ENCODE results near the gene PADI6. TPM values are rescaled to one million over a fixed set of nuclear protein-coding genes. Genes with fewer than 3 reads are reported as not detected.
"Not testable (repeated sequence)": the region's sequence is repeated elsewhere in the genome, so short reads cannot be mapped to it uniquely, and the experiment has no call there.

The PADI6 gene
- total RNA-seq, 2 donors from 2014 or later: 0.12 TPM; not detected in 1

DNA sequence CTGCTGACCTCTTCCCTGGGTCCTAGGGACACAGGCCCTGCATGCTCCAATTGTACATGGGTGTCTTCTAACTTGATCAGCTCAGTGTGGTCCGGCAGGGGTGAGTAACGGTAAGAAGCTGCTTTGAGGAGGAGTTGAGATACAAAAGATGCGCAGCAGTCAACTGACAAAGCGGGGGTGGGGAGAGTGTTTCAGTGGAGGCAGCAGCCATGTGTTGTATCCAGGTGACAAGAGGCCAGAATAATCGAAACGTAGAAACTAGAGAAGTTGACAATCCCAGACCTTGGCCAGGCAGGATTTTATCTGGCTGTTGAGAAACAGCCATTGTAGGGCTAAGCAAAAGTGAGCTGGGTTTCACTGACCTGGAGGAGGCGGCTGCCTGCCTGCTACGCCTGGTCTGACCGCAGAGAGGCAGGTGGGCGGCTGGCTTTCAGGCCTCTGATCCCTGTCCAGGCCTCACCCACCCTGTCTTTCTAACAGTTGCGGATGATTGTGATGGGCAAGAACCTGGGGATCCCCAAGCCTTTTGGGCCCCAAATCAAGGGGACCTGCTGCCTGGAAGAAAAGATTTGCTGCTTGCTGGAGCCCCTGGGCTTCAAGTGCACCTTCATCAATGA lies 28.8 kb downstream of the PADI6 start:
- no peak overlapping the region for H3K27ac Mint-ChIP-seq
- ATAC-seq: no peak
- H3K27me3 Mint-ChIP-seq: peaks cover 3% of the 10 kb centered on the region

DNA sequence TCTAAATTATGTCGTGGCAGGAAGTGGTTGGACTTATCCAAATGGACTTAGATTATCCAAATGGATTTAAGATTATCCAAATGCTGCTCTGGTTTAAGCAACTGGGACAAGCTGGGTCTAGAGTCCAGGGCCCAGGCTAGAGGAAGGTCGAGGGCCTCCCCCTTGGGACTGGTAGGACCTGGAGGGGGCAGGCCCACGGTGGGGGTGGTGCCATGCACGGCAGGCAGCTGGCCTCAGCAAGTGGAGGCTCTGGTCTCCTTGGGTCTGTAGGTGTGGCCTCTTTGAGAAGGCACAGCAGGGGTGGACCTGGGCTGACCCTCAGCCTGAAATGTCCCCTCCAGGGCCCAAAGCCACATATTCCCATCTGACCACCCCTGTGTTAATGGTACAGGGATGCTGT lies 29.8 kb downstream of the PADI6 start:
- DNase-seq (no peak), ATAC-seq (no peak)
- no peaks in the 10 kb centered on the region for H3K9me3 ChIP-seq (ENCODE audit: control insufficient read depth, low read length, poor library complexity, severe bottlenecking)
- Mint-ChIP-seq H3K36me3 (ENCODE audit: low read depth) (peaks cover 1% of the 10 kb centered on the region), H3K27ac (no peak overlapping the region), H3K27me3 (no peaks in the 10 kb centered on the region), H3K4me1 (peaks cover 4% of the 10 kb centered on the region), H3K4me3 (no peak overlapping the region)

More for the DNA sequence above, 28.8 kb downstream of the PADI6 start:
- no peaks in the 10 kb centered on the region for H3K36me3 Mint-ChIP-seq (ENCODE audit: low read depth)
- no peaks in the 10 kb centered on the region for H3K9me3 ChIP-seq (ENCODE audit: control insufficient read depth, low read length, poor library complexity, severe bottlenecking)
- H3K4me3 Mint-ChIP-seq: no peak overlapping the region
- peaks cover 2% of the 10 kb centered on the region for H3K4me1 Mint-ChIP-seq
- no peak for DNase-seq

DNA sequence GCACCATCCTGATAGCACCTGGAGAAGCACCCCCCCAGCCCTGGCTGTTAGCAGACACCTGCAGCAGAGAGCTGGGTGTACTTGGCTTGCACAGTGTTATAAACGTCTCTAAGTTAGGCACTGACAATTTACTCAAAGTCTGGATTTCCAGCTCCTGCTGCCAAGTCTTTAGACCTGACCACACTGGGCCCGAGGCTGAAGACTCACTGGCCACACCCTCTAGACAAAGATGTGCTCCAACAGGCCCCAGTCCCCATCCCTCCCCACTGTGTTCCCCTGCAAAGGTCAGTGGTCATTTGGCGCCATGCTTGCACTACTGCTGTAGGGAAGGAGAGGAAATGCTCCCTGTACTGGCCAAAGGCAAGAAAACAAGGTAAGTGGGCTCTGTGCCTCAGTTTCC lies 31.1 kb downstream of the PADI6 start:
- Mint-ChIP-seq H3K27ac (no peak overlapping the region), H3K4me1 (peaks cover 5% of the 10 kb centered on the region), H3K36me3 (ENCODE audit: low read depth) (peaks cover 3% of the 10 kb centered on the region), H3K27me3 (no peaks in the 10 kb centered on the region), H3K4me3 (no peak overlapping the region)
- no peaks in the 10 kb centered on the region for H3K9me3 ChIP-seq (ENCODE audit: control insufficient read depth, low read length, poor library complexity, severe bottlenecking)
- ATAC-seq (no peak), DNase-seq (no peak)

DNA sequence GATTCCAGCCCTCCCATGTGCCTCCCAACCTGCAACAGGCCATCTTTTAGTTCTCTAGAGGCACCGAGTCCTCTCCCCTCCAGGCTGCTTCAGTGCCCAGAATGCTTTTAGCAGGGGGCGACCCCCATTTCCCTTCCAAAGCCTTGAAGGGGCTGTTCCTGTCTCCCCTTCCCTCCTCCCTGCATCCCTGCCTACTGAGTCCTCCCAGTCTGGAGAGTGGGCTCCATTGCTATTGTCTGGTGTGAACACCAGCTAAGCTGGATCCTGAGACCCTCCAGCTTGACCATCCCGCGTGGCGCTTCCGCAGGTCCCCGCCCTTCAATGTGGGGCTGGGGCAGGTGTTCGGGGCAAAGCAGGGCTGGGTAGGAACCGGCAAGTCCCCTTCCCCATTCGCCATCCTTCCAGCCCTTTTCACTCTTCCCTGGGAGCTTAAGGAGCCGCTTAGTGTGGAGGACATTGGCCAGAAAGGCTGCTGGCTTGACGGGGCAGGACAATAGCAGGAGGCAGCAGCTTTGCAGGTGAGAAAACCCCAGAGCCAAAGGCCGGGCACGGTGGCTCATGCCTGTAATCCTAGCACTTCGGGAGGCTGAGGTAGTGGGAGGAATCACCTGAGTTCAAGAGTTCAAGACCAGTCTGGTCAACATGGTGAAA lies 32.2 kb downstream of the PADI6 start:
- Mint-ChIP-seq H3K36me3 (ENCODE audit: low read depth) (peaks cover 3% of the 10 kb centered on the region), H3K27ac (no peak overlapping the region), H3K27me3 (no peaks in the 10 kb centered on the region), H3K4me1 (peaks cover 5% of the 10 kb centered on the region), H3K4me3 (no peak overlapping the region)
- DNase-seq: no peak
- no peaks in the 10 kb centered on the region for H3K9me3 ChIP-seq (ENCODE audit: control insufficient read depth, low read length, poor library complexity, severe bottlenecking)
- no peak for ATAC-seq

DNA sequence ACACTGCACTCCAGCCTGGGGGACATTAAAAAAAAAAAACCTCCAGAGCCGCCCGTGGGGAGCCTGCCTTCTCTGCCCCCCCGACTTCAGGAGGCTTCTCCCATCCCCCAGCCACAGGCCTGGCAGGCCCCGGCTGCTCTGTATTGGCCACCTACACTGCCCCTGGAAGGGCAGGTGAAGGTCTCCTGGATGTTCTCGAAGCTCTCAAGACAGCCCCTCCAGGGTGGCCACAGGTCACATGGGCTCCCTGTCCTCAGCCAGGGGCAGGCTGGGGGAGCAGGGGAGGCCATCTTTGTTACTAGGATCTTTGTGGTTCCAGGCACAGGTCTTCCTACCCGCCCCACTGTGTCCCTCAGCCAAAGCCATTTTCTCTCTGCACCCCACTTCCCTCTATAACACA lies 32.8 kb downstream of the PADI6 start:
- H3K27ac Mint-ChIP-seq: no peak overlapping the region
- H3K4me3 Mint-ChIP-seq: no peak overlapping the region
- H3K36me3 Mint-ChIP-seq (ENCODE audit: low read depth): peaks cover 3% of the 10 kb centered on the region

DNA sequence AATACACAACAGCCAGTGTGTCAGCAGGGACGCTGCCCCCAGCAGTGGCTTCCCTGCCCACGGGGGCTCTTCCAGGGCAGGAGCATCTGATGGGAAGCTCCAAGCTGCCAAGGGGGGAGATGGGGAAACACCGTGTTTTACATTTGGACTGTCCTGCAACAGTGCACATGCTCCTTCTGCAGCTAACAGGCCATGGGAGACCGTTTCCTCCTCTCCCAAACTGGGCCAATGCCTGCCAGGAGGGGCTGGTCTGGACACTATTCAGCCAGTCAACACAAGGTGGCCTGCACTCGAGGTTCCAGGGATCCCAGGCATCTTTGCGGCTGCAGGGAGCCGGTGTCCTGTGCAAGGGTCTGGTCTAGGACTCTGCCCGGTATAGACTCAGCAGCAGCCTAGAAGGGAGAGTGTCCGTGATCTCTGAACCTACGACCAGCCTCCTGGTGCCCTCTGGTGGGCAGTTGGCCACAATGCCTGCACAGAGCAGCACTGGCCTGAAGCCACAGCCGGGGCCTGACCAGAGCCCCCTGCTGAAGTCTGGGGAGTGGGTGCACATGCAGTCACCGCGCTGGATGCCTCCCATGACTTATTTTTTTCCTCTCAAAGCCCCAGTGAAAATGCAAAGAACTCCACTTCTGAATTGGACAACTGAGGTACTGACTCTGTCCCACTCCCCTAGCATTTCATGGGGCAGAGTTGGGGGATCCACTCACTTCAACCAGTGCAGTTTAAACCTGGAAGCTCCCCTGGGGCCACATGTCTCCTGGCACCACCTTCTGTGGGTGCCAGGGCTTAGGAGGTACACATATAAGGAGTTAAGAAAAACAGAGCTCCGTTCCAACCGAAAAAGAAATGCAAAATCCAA lies 34.1 kb downstream of the PADI6 start:
- H3K27ac Mint-ChIP-seq: peak overlapping the region; percentile 43
- peak overlapping the region; percentile 7 for H3K4me3 Mint-ChIP-seq

More for the DNA sequence above, 32.8 kb downstream of the PADI6 start:
- DNase-seq: no peak
- peaks cover 5% of the 10 kb centered on the region for H3K4me1 Mint-ChIP-seq
- no peaks in the 10 kb centered on the region for H3K27me3 Mint-ChIP-seq
- ATAC-seq: no peak
- no peaks in the 10 kb centered on the region for H3K9me3 ChIP-seq (ENCODE audit: control insufficient read depth, low read length, poor library complexity, severe bottlenecking)

DNA sequence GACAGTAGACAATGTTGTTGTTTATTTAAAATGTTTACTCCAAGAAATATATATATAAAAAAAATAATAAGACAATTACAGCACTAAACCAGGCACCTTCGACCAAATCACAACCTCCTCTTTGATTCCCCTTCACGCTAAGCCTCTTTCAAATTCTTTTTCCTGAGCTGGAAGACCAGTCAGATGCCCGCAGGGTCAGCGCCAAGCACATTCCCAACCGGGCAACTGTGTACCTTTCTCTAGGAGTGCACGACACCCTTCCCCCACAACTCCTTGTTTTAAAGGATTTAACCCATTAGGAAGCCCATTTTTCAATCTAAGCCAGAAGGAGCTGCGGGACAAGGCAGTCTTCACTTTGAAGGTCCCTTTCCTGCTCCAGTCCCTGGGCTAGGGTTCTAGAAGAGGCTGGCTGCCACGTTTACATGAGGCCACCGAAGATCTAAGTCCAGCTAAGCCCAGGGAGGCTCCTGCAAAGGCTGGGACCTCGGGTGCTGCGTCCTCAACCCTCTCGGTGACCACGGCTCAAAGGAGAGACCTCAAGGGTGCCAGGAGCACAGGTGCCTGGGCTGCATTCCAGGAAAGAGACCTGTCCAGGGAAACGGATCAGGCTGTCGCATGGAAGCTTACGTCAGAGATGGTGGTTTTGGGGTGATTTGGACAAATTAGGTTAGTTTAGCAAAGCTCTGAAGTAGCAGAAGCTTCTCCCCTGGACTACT lies 34.9 kb downstream of the PADI6 start:
- H3K9me3 ChIP-seq (ENCODE audit: control insufficient read depth, low read length, poor library complexity, severe bottlenecking); H3K4me3 Mint-ChIP-seq; ATAC-seq; H3K36me3 Mint-ChIP-seq (ENCODE audit: low read depth); DNase-seq; H3K27me3 Mint-ChIP-seq; H3K27ac Mint-ChIP-seq: not testable (repeated sequence)
- peaks cover 10% of the 10 kb centered on the region for H3K4me1 Mint-ChIP-seq

More for the DNA sequence above, 34.1 kb downstream of the PADI6 start:
- ATAC-seq (peak; percentile 81), DNase-seq (peak in 1 of 3 donors; percentile 24)
- H3K36me3 Mint-ChIP-seq (ENCODE audit: low read depth): peaks cover 3% of the 10 kb centered on the region
- H3K4me1 Mint-ChIP-seq: peaks cover 7% of the 10 kb centered on the region
- no peaks in the 10 kb centered on the region for H3K27me3 Mint-ChIP-seq
- no peaks in the 10 kb centered on the region for H3K9me3 ChIP-seq (ENCODE audit: control insufficient read depth, low read length, poor library complexity, severe bottlenecking)

DNA sequence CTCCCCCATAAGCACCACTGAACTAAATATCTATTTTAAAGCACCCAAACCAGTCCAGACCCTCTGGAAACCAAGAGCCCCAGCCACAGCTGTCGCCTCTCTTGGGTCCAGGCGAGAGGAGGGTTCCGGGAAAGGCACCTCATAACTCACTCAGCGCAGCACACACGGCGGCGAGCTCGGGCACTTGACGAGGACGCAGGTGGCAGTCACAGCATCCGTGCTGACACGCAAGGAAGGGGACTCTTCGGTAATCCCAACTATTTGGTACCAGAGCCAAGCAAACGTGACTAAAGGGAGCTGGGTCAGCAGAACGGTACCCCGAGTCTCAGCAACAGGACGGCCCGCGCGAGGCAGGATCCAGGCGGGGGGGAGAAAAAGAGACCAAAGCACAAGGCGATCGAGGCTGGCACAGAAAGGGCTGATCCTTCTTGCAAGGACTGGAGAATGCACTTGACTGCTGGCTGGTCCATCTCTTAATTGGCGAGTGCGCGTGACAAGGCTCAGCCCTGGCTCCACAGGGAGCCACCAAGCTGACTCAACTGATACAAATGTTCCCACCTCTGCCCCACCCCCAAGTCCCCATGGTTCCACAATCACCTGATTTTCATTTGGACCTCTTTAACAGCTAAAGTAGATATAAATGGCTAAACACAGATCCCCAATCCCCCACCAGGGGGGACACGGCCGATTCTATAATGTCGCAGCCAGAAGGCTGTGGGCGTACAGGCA lies 36.0 kb downstream of the PADI6 start:
- H3K27ac Mint-ChIP-seq; H3K36me3 Mint-ChIP-seq (ENCODE audit: low read depth); H3K9me3 ChIP-seq (ENCODE audit: control insufficient read depth, low read length, poor library complexity, severe bottlenecking); H3K4me3 Mint-ChIP-seq; DNase-seq; H3K27me3 Mint-ChIP-seq; ATAC-seq: not testable (repeated sequence)
- H3K4me1 Mint-ChIP-seq: peaks cover 10% of the 10 kb centered on the region

DNA sequence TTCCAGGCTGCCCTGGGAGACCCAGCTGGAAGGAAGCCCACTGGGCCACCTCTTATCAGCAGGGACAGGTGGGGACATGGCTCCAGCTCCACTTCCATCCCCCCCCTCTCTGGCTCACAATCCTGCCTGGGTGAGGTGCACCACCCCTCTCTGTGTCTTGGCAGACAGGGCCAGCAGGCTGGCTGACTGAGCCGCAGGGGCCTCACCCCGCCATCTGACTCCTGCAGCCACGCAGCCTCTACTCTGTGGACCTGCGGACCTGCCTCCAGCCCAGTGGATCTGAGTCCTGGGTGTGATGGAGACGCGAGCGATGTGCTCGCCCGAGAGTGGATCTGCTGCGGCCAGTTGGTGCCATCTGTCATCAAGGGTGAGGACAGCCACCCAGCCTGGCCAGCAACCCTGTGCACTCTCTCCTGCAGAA lies 37.4 kb downstream of the PADI6 start:
- no peak for DNase-seq
- H3K9me3 ChIP-seq (ENCODE audit: control insufficient read depth, low read length, poor library complexity, severe bottlenecking): no peaks in the 10 kb centered on the region
- H3K27ac Mint-ChIP-seq: no peak overlapping the region
- ATAC-seq: no peak
- peaks cover 9% of the 10 kb centered on the region for H3K36me3 Mint-ChIP-seq (ENCODE audit: low read depth)
- H3K27me3 Mint-ChIP-seq: no peaks in the 10 kb centered on the region
- H3K4me3 Mint-ChIP-seq: no peak overlapping the region
- peaks cover 10% of the 10 kb centered on the region for H3K4me1 Mint-ChIP-seq

DNA sequence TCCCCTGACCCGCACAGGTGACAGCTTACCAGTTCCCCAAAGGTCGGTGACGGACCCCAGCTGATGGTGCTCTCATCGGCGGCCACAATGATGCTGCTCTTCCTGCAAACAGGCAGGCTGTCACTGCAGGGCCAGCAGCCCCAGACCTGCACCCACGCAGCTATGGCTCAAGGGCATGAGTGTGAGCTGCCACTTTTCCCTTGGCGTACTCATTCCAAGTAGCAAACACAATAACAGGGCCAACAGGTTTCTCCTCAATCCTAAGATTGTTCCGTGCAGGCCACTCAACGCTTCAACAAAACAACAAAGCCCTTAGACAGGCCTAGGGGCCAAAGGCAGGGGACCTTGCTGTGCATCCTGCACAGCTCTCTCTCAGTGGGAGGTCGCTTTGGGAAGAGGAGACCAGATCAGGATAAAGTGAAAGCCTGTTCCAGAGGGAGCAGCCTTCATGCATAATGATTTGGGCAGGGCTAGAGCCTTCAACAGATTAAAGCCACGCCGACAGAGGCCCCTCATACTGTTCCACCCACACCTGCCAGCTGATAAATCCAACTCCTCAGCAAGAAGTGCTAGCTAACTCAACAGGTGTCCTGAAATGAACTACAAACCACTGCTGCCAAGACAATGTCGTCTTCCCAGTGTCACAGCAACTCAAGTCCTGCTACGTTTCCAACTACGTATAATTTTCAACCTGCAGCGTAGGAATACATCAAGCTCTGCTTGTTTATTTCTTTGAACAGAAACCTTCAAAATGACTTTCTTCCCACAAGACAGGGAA lies 40.3 kb downstream of the PADI6 start:
- Mint-ChIP-seq H3K36me3 (ENCODE audit: low read depth) (peaks cover 6% of the 10 kb centered on the region), H3K27me3 (no peaks in the 10 kb centered on the region), H3K27ac (peak overlapping the region; percentile 4), H3K4me3 (no peak overlapping the region), H3K4me1 (peaks cover 7% of the 10 kb centered on the region)
- no peak for ATAC-seq
- DNase-seq: no peak
- no peaks in the 10 kb centered on the region for H3K9me3 ChIP-seq (ENCODE audit: control insufficient read depth, low read length, poor library complexity, severe bottlenecking)

DNA sequence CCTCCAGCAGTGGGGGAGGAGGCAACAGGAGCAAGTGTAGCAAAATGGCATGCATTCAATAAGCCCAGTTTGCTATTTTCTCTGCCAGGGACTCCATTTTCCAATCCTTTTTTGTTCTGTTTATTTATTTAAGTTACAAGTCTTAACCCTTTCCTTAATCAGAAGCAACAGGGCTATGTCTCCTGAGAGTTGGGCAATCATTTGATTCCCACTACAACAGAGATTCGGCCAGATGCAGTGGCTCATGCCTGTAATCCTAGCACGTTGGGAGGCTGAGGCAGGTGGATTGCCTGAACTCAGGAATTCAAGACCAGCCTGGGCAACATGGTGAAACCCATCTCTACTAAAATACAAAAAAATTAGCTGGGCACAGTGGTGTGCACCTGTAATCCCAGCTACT lies 42.0 kb downstream of the PADI6 start:
- ATAC-seq (no peak), DNase-seq (no peak)
- Mint-ChIP-seq H3K4me1 (peaks cover 7% of the 10 kb centered on the region), H3K27ac (no peak overlapping the region), H3K27me3 (no peaks in the 10 kb centered on the region), H3K36me3 (ENCODE audit: low read depth) (peaks cover 6% of the 10 kb centered on the region), H3K4me3 (no peak overlapping the region)
- H3K9me3 ChIP-seq (ENCODE audit: control insufficient read depth, low read length, poor library complexity, severe bottlenecking): no peaks in the 10 kb centered on the region

DNA sequence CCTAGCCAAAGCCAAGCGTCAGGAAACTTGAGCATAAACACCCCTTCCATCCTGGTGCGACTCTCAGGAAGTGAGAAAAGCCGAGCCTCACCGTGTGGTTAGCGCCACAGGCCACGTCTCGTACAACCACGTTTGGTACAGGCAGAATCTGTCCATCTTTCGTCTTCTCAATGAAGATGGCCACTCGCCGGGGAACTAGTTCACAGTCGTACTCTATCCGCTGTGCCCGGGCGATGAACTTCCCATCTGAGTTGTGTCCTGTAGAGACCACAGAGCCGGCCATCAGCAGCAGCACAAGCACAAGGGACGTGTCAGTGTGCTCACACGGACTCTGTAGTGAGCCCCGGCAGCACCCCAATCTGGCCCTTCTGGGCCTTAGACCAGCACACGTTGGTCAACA lies 44.4 kb downstream of the PADI6 start:
- H3K27me3 Mint-ChIP-seq: no peaks in the 10 kb centered on the region
- no peak for ATAC-seq
- peaks cover 1% of the 10 kb centered on the region for H3K4me1 Mint-ChIP-seq
- no peak overlapping the region for H3K4me3 Mint-ChIP-seq
- no peaks in the 10 kb centered on the region for H3K9me3 ChIP-seq (ENCODE audit: control insufficient read depth, low read length, poor library complexity, severe bottlenecking)
- DNase-seq: no peak
- H3K27ac Mint-ChIP-seq: no peak overlapping the region
- peaks cover 8% of the 10 kb centered on the region for H3K36me3 Mint-ChIP-seq (ENCODE audit: low read depth)

Data from T-helper 17 cell (primary cell).